Islet precursor cell (in vitro differentiated cells): Measurements from ENCODE around the gene SYTL2.

Experiments used
- DNase-seq: peaks from one replicate; pipeline ENCODE4 v3.0.0-alpha.2; 2018

The SYTL2 gene

DNA sequence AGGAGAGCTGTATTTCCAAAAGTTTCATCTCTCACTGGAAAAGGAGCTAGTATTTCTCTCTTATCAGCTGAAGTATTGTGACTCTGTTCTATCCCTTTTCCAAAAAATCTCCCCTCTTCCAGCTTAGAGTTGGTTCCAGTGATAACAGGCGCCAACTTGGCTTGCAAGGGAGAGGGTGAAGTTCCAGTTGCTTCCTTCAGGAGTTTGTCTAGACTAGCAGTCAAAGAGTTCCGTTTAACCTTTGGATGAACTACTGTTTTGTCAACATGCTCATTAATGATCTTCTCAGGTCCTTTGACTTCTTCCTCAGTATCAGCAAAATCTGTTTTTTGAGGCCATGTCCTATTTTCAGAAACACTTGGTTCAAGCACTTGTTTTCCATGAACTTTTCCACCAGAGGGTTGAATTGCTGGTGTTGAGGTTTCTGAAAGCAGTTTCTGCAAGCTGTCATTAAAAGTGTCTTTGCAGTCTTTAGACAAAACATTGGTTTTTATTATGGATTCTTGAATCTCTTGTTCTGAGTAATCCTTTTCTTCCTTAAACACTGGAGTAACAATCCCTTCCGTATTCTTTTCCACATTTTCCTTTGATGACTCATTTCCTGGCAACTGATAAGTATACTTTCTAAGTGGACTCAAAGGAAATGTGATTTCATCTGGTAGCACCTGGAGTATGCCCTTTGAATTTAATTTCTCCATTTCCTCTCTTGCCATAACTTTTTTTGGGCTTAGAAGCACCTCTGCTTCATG, 85.3 kb downstream of the SYTL2 start:
- DNase-seq: no peak

DNA sequence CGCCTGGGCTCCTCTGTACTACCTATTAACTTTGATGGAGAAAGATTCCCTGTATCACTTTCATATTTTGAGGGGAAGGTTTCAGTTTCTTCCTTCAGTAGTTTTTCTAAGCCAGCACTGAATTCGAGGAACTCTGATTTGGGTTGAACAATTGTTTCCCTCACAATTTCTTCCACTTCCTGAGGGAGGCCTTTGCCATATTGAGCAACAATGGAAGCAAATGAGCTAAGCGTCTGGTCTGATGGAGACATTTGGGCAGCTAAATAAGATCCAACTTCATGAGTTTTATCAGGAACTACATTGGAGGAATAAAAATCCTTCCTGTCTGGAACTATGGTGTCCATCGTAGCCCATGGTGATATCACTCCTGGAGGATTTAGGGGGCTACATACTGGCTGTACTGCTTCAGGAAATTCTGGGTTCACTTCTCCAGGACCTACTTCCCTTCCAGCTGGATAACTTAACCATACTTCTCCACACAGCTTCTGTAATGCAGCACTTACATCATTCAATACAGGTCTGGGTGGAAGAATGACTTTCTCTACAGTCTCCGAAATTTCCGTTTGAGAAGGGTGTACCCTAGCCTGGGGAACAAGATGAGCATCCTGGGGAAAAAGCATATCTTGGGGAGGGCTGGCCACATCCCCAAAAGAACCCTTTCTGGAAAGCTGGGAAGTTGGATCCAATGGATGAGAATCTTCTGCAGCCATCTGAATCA, 86.0 kb downstream of the SYTL2 start:
- no peak for DNase-seq

DNA sequence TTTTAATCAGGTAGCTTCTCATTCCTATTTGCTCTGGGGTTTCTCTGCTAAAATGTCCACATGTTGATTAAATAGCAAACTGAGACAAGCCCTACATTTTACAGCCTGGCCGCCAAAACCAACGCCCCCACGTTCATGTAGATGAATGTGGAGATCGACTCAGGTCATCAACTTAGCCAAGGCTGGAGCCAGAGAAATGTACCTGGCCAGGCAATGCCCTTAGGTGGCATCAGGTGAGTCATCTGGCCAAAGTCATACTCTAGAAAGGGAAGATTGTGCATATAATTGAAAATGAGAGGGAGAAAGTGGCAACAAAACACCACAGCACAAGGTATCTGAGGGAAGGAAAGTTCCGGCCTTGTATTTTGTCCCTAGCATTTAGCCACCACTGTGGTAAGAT, 87.9 kb downstream of the SYTL2 start:
- no peak for DNase-seq

DNA sequence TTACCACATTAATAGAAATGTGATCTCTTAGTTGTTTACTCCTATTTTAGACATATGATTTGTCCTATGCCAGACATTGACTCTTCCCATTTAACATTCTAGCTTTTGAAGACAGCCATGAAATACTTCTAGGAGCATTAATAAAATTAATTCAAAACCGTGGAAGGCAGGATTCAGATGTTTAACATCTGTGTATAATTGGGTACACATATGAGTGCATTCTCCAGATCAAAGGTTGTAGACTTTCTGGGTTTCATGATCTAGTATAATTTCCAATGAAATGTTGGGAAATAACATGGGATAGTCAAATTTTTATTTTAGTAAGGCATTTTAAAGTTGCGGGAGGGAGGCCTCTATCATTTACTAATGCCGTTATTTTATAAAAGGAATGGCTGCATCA, 89.8 kb downstream of the SYTL2 start:
- DNase-seq: no peak

DNA sequence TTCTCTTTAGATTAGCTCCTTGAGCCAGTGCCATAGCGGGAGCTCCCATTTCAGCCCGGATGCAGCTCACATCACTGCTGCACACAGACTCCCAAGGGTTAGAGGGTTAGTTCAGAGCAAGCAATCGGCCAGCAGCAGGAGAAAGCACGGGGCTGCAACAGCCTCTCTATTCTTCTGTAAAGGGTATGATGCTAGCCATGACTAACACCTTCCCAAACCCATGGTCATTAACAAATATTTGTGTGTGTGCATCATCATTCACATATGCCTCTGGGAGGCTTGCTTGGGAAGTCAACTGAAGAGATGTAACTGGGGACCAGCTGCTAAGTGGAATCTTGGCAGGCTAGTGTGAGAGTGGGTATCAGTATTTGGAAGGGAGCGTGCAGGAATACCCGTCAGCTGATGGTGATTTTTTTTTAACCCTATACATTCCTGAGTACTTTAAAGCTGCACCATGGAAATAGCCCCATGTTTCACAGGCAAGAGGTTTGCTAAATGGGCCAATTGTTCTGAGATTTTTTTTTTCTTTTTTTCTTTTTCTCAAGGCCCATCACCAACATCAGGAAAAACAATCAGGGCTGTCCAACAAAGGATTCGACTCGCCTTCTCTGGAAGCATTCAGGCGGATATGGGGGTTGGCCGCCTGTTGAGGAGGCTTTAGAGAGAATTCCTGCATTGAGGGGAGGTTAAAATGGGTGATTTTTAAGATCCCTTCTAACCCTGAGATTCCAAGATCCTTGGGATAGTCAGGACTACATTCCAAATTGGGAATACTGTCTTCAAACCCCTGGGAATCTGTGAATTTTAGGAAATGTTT, 91.7 kb downstream of the SYTL2 start:
- DNase-seq: peak; percentile 96

DNA sequence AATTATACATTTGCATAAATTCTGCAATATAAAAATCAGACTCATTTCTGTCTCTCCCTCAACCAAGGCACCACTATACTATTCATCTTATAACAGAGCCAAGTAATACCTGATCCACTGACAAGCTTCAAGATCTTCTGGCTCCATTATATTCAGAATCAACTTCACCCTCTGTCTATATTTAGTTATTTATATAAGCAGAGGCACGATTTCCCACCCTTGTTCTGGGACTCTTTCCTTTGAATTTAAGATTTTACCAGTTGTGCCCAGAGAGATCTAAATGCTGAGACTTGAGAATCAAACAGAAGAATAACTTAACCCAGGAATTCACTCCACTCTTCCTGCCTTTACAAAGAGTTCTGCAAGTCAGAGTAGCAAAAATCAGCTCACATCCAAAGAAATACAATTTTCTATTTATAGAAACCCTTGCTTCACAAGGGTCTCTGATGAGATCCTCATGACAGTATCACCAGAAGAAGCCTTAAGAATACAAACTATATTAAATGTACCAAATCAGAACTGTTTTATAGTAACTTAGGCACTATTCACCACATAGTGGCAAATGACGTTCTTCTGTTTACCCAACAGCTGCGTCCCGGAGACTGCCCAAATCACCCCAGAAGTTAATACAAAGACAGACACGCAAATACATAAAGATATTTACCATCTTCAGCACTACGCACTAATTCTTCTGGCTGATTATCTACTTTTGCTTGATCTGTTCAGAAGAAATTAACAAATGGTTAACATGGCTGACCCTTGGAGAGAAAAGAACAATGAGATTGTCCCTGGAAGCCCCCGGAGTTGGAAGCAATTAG, 92.6 kb downstream of the SYTL2 start:
- DNase-seq: no peak

DNA sequence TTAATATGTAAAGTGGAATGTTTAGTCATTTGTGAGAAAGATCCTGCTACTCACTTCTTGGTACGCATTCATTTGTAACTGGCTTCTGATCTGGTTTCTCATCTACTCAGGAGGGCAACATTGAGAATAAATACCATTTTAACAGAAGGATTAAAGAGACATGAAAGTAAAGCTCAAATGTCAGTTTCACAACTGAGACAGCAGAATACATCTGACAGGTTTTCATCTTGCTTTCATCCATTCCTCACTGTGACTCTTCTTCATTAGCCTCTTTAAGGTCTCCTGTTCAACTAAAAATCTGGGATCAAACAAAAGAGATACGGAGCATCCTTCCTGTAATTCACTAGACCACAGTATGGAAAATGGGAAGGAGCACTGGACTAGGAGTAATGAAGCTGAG, 93.5 kb downstream of the SYTL2 start:
- DNase-seq: no peak

DNA sequence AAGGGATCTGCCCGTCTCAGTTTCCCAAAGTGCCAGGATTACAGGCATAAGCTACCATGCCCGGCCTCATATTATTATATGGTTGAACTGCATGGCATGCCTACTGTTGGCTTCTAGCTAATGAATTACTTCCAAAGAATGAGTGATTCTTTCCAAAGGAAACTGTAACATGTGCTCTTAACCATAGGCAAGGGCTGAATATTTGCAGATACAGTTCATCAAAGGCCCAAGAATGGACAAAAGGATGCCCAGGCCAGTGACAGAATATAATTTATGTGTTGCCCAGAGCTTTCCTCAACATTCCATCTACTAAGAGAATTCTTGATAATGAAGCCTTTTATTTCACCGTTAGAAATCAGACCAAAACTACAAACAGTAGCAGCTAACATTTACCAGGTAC, 98.0 kb downstream of the SYTL2 start:
- DNase-seq: no peak

DNA sequence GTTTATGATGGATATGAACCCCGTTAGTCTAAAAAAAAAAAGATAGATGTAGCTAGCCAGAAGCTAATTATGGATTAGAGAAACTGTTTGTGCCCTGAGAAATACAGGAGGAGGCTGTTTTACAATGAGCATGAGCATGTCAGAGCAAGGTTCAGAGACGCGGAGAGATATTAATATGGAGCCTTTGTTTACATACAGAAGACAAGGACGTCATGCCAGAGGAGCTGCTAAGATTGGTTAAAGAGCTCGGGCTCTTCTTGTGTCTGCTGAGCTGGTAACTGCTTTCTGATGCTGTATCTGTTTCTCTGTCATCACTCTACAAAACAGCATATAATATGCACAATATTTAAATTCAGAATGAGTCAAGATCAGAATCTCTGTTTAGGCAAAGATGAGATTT, 100.0 kb downstream of the SYTL2 start:
- no peak for DNase-seq

DNA sequence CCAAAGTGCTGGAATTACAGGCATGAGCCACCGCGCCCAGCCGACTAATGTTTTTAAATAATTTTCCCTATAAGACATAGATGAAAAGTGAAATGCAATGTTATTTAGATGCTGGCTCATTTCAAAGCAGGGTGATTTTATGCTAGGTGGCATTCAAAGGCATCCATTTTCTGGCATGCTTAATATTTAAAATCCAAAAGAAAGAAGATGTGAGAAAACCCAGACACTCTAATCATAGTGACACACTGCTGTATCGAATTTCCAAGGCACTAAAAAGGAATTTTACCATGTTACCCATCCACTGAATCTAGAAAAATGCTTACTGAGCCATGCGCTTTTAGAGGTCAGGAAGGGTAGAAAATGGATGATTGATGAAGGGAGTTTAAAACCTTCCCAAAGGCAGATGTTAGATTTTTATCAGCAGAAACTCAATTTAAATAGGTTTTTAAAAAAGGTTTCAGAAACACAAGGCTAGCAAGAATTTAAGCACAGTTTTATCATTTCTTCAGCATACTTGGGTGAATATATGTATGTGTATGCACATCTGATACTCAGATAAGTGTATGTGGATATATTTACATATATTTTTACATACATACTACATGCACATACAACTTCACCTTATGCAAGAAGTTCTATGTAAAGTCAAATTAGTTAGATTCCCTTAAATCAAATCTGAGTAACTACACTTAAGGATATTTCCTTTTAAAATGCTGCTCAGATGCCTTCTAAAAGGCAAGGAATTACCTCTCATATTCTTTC, 100.8 kb downstream of the SYTL2 start:
- no peak for DNase-seq

DNA sequence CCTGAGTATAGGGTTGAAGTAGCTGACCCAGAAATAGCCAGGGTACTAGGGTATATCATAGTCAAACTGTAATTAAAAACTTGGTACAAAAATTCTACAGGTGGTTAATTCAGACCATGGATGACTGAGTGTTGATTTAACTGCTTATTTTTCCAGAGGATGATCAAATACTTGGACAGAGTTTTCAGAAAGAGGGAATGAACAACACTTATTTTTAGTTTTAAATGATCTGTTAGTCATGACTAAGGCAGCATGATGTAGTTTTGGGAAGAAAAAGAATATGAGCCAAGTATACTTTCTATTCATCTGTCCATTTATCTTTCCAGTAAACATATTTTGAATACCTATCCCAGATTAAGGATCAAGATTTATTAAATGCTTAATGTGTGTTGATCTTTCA, 105.1 kb downstream of the SYTL2 start:
- no peak for DNase-seq

DNA sequence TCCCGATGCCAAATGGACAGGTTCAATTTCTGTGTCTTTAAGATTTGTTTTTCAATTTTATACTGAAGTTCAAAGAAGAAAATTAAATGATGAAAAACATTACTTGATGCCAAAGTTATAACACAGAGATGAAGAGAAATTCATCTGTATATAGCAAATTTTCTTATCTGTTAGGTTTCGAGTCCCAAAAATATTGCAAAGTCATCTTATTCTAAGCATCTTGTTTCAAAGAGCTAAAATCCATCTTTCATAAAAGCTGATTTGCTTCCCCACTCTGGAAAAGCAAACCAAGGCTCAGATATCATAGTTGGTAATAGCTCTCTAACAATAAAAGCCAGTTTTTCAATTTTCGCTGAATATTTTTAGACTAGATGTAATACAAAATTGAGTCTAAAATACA, 106.0 kb downstream of the SYTL2 start:
- no peak for DNase-seq

DNA sequence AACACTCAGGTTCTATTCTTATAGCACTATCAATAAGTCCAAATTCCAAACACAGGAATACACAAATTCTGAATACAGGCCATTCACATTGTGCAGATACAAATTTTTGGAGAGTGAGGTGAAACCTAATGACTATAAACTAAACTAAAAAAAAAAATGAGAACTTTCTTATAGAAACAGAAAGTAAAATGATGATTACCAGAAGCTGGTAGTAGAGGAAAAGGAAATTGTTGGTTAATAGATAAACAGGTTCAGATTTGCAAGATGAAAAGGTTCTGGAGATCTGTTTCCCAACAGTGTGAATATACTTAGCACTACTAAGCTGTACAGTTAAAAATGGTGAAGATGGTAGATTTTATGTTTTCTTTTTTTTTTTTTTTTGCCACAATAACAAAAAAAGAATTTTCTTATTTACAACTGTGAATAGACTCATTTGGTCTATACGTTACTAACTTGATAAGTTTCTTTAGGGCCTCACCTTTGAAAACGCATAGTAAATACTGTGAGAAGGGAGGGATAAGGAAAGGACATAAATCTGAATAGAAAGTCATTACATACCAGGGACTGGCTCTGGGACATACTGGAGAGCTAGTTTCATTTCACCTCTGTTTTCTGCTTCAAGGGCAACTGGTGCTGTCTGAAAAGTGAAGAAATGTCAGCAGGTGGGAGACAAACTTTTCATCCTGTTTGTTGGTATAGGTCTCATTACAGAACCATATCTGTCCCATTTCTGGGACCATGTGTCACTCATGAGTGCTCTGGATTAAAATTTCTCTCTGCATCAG, 110.8 kb downstream of the SYTL2 start:
- no peak for DNase-seq

DNA sequence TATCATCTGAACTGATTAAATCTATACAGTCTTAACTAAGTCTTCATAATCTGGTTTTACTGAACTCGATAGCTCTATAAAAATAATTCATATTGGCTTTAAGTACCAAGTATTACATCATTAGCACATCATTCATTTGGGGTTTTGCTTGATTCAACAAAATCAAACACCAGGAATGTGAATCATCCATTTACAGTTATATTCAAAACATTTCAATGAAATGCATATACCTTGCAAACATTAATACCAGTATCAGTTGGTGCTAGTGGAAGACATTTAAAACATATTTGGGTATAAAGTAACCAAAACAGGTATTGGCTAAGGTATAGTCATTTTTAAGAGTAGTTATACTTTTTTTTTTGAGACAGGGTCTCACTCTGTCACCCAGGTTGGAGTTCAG, 112.7 kb downstream of the SYTL2 start:
- DNase-seq: no peak

DNA sequence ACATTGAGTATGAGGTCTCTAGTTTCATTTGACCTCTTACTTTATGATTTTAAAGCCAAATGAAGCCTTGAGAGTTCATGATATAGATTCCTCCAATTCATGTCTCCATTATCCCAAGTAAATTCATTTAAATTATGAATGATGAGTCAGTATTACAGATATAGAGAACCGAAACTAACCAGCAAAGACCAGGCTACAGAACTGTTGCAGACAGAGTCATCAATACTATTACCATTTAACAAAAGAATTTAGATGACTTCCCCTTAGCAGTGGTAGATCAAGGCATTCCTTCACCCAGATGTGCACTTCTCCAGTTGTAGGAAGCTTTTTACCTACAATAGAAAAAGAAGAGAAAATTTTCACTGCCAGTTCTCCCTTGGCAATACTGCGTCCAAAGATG, 113.2 kb downstream of the SYTL2 start:
- no peak for DNase-seq

DNA sequence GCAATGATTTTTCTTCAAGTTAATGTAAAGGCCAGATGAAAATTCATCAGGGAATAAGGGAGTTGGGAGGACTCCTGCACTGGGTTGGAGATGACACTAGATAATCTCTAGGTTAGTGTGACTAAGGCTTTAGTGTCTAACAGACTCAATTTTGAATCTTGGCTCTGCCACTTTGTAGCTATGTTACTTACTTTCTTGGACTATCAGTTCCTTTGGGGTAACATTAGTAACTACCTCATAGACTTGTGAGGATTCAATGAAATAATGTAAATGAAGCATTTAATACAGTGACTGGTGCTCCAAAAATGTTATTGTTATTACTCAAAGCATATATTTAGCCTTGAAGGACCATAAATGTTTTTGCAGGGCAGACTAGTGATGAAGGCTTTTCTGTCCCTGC, 115.4 kb downstream of the SYTL2 start:
- DNase-seq: no peak

DNA sequence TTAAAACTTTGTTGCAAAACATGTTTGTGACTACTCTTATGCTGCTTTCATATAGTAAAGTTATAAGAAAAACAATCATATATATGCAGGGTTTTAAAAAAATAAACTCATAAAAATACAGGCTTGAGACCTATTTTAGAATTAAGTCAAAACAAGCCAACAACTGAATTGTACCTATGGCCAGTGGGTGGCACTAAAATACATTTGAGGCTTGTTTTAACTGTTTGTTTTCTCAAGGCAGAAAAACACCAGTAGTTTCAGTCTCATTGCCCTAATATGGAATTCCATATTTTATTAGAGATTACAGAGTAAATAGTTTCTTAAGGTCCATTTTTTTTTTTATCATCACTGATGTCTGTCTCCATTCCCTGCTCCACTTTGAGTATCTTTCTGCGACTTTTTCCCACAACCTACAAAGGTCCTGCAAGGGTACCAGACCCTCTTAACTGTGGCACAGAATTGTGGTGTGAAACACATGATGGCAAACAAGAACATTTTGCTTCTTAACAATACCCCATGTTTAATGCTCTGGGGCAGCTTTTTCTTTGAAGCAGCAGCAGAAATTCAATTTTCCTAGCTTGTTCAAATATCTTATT, 116.5 kb downstream of the SYTL2 start:
- no peak for DNase-seq

DNA sequence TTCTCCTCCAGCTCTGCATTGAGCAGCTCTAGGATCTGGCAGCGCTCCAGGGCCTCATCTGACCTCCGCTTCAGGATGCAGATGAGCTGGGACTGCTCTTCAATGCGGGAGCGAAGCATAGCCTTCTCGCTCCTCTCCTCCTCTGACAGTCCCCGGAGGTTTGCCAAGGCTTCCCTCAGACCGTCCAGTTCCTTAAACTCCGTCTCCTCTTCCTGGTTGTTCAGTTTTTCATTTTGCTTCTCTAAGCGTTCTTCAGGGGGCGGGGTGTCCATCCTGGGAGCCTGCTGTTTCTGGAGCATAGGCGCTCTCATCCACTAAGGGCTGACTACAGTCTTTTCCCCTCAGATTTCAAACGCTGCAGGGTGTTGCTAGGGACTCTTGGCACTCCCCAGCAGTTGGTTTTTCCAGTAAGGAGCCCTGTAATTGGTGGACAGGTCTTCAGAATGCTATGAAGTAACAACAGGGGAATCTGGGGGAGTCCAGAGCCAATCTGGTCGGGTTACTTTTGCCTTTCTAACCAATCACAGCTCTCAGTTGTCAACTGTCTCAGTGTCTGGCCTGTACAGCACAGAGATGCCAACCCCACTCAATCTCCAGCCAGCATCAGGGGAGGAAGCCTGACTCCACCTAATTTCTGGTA, 125.0 kb downstream of the SYTL2 start, which contains the start of gene CCDC89:
CCDC89 (minus strand) TSS at position 376 of the 640 bp plus-strand sequence; CDS start at position 311, 65 bp downstream.
- peak; percentile 61 for DNase-seq

DNA sequence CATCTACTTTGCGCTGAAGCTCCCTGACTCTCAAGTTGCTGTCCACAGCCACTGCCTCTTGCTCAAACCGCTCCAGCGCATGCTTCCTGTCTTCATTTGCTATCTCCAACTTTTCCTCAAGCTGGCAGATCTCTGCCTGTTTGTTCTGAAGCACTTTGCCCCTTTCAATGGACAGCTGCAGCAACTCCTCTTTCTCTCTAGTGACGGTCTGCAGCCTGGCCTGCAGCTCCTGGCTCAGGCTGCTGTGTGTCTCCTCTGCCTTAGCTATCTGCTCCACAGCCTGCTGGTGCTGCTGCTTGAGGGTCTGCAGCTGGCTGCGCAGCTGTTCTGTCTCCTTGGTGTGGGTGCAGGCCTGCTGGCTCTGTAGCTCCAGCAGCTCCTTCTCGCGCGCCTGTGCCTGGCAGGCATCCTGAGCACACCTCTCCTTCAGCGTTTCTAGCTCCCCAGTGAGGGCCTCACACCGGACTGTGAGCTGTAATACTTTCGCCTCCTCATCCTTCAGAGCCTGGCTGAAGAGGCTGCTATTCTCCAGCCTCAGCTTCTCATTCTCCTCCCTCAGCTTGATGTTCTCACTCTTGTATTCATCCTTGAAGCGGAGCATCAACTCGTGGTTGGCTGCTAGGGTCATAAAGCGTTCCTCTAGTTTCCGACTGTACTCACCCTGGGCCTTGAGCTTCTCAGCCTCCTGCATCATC, 125.7 kb downstream of the SYTL2 start:
- DNase-seq: peak; percentile 54
